ENCODE data around the gene MBD3. TPM values are rescaled to one million over a fixed set of nuclear protein-coding genes. Genes with fewer than 3 reads are reported as not detected.
A peak's percentile ranks its signal among the peaks of the same experiment; 100 is the strongest.
"Not testable (repeated sequence)": the region's sequence is repeated elsewhere in the genome, so short reads cannot be mapped to it uniquely, and the experiment has no call there.

Gene MBD3
- polyA plus RNA-seq (2014; cell fraction: cytosol; rRNA removed), result 135 and 155 TPM in 2 replicates
- polyA plus RNA-seq (2014; cell fraction: nucleus; rRNA removed), result 218 and 233 TPM in 2 replicates

- DNase-seq (ENCODE audit: low spot score), result peak; percentile 91
Observed at GRCh38 chr19:1592755-1593500, at the start of gene MBD3. MBD3 (minus strand) TSS chr19:1592865; CDS start chr19:1592631, 234 bp downstream.

GRCh38 chr19:1640893-1641448 lies 48.3 kb upstream of the MBD3 start:
- not testable (repeated sequence) for DNase-seq (ENCODE audit: low spot score)

- DNase-seq (ENCODE audit: low spot score), result no peak
Observed at GRCh38 chr19:1636325-1637236, 43.9 kb upstream of the MBD3 start.

- DNase-seq (ENCODE audit: low spot score), result no peak
Observed at GRCh38 chr19:1634938-1635243, 42.2 kb upstream of the MBD3 start.

GRCh38 chr19:1634242-1634937 lies 41.7 kb upstream of the MBD3 start:
- DNase-seq (ENCODE audit: low spot score), result no peak

- DNase-seq (ENCODE audit: low spot score), result no peak
Observed at GRCh38 chr19:1633269-1633826, 40.7 kb upstream of the MBD3 start.

GRCh38 chr19:1632462-1633268 lies 40.0 kb upstream of the MBD3 start:
- DNase-seq (ENCODE audit: low spot score), result no peak

- DNase-seq (ENCODE audit: low spot score), result no peak
Observed at GRCh38 chr19:1631557-1632100, 39.0 kb upstream of the MBD3 start.

- DNase-seq (ENCODE audit: low spot score), result no peak
Observed at GRCh38 chr19:1630811-1631210, 38.1 kb upstream of the MBD3 start.

- no peak for DNase-seq (ENCODE audit: low spot score)
Observed at GRCh38 chr19:1630012-1630411, 37.3 kb upstream of the MBD3 start.

- no peak for DNase-seq (ENCODE audit: low spot score)
Observed at GRCh38 chr19:1629256-1629808, 36.7 kb upstream of the MBD3 start.

- no peak for DNase-seq (ENCODE audit: low spot score)
Observed at GRCh38 chr19:1627194-1627593, 34.5 kb upstream of the MBD3 start.

GRCh38 chr19:1626417-1627010 lies 33.8 kb upstream of the MBD3 start:
- no peak for DNase-seq (ENCODE audit: low spot score)

- DNase-seq (ENCODE audit: low spot score), result peak; percentile 61
Observed at GRCh38 chr19:1624458-1624857, 31.8 kb upstream of the MBD3 start.

- DNase-seq (ENCODE audit: low spot score), result no peak
Observed at GRCh38 chr19:1622541-1622940, 29.9 kb upstream of the MBD3 start.

- DNase-seq (ENCODE audit: low spot score), result no peak
Observed at GRCh38 chr19:1622007-1622406, 29.3 kb upstream of the MBD3 start.

GRCh38 chr19:1621574-1621973 lies 28.9 kb upstream of the MBD3 start:
- DNase-seq (ENCODE audit: low spot score), result no peak

GRCh38 chr19:1621021-1621420 lies 28.4 kb upstream of the MBD3 start:
- no peak for DNase-seq (ENCODE audit: low spot score)

- DNase-seq (ENCODE audit: low spot score), result no peak
Observed at GRCh38 chr19:1620502-1620901, 27.8 kb upstream of the MBD3 start.

- no peak for DNase-seq (ENCODE audit: low spot score)
Observed at GRCh38 chr19:1619703-1620102, 27.0 kb upstream of the MBD3 start.
